Peyer's patch (tissue), 4 donors: Measurements from ENCODE around the gene ROR1. TPM values are rescaled to one million over a fixed set of nuclear protein-coding genes. Genes with fewer than 3 reads are reported as not detected.

ENCODE experiments used
- DNase-seq, 3 donors: peaks; one replicate each; pipeline ENCODE4 v3.0.0-alpha.2; 2017 to 2019
- H3K27ac ChIP-seq, 4 donors: fragments of 200-600 bp; sonication (generic); one replicate each; pipeline ENCODE4 v1.5.1; 2016 to 2019
- H3K27me3 ChIP-seq, 2 donors: fragments of 200-600 bp; sonication (generic); one replicate each; pipeline ENCODE4 v1.5.1; 2019
- H3K36me3 ChIP-seq, 3 donors: fragments of 200-600 bp; sonication (generic); one replicate each; pipeline ENCODE4 v1.5.1; 2016 to 2019
- H3K4me1 ChIP-seq, 4 donors: fragments of 200-600 bp; sonication (generic); one replicate each; pipeline ENCODE4 v1.5.1; 2016 to 2019
- H3K4me3 ChIP-seq, 4 donors: fragments of 200-600 bp; sonication (generic); 1 replicate in 3 of 4; 2 replicates in 1 of 4; pipeline ENCODE4 v1.5.1; 2016 to 2019; ENCODE audit warnings: mild to moderate bottlenecking in 1 of 4
- H3K9me3 ChIP-seq, 4 donors: fragments of 200-600 bp; sonication (generic); one replicate each; pipeline ENCODE4 v1.5.1; 2016 to 2019; ENCODE audit warnings: mild to moderate bottlenecking in 1 of 4
- POLR2A ChIP-seq, 2 donors: fragments of 450-650 bp; IDR thresholded peaks; one replicate each; pipeline ENCODE4 v1.5.1; 2017; ENCODE audit warnings: antibody characterized with exemption in 2 of 2, mild to moderate bottlenecking in 2 of 2, moderate library complexity in 2 of 2
- total RNA-seq, 4 donors: library from RNA; depleted of rRNA; stranded (reverse); fragments of >200 nt; gene quantifications; one replicate each; pipeline ENCODE4 v1.1.0, GENCODE V29; 2016
- TF ChIP-seq, protein P1 (sequence below), 6 experiments: fragments of 450-650 bp in 4 of 6; fragments of 200-600 bp in 2 of 6; sonication (generic) in 1 of 6; IDR thresholded peaks; one replicate each; pipeline ENCODE4 v1.5.1; 2017 to 2019; ENCODE audit warnings: antibody characterized with exemption in 6 of 6, mild to moderate bottlenecking in 3 of 6, moderate library complexity in 1 of 6

The ROR1 gene
- total RNA-seq, 4 donors from 2014 or later = 1.2 to 7.4 (median 4.7) TPM

DNA sequence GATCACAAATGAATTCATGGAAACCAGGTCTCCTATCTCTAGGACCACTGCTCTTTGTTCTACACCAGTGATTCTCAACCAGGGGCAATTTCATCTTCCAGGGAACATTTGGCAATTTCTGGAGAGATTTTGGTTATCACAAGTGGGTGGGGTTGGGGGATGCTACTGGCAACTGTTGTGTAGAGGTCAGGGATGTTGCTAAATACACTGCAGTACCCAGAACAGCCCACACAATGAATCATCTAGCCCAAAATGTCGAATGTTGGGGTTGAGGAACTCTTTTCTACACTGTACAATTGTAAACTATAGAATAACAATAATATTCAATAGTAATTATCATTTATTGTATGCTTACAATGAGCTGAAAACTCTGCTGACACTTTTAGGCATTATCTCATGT, 373.9 kb downstream of the ROR1 start:
- Histone ChIP-seq H3K36me3 (no peaks in the 10 kb centered on the region), H3K4me3 (no peak overlapping the region), H3K27ac (no peak overlapping the region), H3K27me3 (no peaks in the 10 kb centered on the region), H3K4me1 (no peaks in the 10 kb centered on the region), H3K9me3 (no peaks in the 10 kb centered on the region)
- DNase-seq = no peak
- no peak for TF ChIP-seq POLR2A (IDR thresholded peaks at IDR 0.05)
- TF ChIP-seq, protein P1, sequence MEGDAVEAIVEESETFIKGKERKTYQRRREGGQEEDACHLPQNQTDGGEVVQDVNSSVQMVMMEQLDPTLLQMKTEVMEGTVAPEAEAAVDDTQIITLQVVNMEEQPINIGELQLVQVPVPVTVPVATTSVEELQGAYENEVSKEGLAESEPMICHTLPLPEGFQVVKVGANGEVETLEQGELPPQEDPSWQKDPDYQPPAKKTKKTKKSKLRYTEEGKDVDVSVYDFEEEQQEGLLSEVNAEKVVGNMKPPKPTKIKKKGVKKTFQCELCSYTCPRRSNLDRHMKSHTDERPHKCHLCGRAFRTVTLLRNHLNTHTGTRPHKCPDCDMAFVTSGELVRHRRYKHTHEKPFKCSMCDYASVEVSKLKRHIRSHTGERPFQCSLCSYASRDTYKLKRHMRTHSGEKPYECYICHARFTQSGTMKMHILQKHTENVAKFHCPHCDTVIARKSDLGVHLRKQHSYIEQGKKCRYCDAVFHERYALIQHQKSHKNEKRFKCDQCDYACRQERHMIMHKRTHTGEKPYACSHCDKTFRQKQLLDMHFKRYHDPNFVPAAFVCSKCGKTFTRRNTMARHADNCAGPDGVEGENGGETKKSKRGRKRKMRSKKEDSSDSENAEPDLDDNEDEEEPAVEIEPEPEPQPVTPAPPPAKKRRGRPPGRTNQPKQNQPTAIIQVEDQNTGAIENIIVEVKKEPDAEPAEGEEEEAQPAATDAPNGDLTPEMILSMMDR (IDR thresholded peaks at IDR 0.05) = no peak

DNA sequence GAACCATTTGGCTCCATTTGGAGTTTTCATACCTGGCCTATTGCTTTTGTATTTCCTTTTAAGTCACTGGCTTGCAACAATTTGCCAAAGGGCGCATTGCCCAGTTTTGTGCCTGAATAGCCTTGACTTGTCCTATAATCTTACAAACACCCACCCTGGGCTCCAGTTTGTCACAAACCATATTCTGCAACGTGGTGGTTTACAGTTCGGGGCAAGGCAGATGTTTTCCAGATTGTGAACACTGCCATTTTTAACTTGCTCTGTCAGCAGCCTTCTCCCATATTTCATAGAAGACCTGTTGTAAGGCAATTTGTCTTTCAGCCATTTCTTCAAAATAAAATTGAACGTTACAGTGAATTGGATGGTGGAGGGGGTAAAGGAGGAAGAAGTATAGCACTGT, 376.4 kb downstream of the ROR1 start:
- TF ChIP-seq, protein P1 (IDR thresholded peaks at IDR 0.05) = no peak
- TF ChIP-seq POLR2A (IDR thresholded peaks at IDR 0.05) = no peak

DNA sequence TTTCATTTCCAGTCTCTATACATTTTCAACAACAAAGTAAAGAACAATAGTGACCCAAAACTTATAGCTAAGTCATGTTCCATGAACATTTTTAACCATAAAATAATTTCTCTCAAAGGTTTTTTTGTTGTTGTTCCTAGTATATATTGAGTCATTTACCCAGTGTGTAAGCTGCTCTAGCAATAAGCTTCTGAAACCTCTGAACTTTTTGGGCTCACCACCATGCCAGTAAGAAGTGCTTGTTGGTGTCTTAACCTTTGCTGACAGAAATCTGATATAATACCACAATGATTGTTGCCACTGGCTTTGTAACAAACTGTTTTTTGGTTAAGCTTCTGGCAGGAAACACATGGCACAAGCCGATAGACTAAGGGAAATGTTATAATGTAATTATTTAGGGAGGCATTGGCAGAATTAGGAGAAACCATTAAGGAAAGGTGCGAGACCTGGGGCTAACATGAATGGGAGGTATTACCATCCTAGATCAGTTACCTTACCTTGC, 377.0 kb downstream of the ROR1 start:
- no peaks in the 10 kb centered on the region for H3K27me3 ChIP-seq
- no peaks in the 10 kb centered on the region for H3K9me3 ChIP-seq
- TF ChIP-seq POLR2A (IDR thresholded peaks at IDR 0.05) = no peak
- TF ChIP-seq, protein P1 (IDR thresholded peaks at IDR 0.05) = no peak
- H3K27ac ChIP-seq = no peak overlapping the region
- H3K4me3 ChIP-seq = no peak overlapping the region
- H3K4me1 ChIP-seq = no peaks in the 10 kb centered on the region
- DNase-seq = no peak
- H3K36me3 ChIP-seq = no peaks in the 10 kb centered on the region

More for the DNA sequence above, 376.4 kb downstream of the ROR1 start:
- no peaks in the 10 kb centered on the region for H3K4me1 ChIP-seq
- H3K9me3 ChIP-seq = no peaks in the 10 kb centered on the region
- H3K27me3 ChIP-seq = no peaks in the 10 kb centered on the region
- no peaks in the 10 kb centered on the region for H3K36me3 ChIP-seq
- no peak overlapping the region for H3K27ac ChIP-seq
- no peak for DNase-seq
- H3K4me3 ChIP-seq = no peak overlapping the region

DNA sequence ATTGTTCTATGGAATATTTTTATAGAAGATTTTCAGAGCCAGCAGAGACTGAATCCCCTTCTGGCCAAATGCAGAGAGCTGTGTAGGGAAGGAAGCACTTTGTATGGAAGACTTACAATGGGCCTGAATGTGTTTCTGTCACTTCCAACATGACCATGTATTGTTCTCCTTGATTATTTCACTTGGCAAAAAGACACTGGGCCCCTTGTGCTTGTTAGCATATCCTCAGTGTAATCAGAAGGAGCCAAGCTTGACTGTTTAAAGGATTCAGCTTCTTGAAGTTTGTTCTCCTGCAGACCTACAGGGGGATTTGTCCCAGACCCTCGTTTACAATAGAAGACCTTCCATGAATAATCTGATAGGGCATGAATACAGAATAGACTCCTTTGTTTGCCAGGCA, 381.5 kb downstream of the ROR1 start:
- no peaks in the 10 kb centered on the region for H3K4me1 ChIP-seq
- no peak overlapping the region for H3K27ac ChIP-seq
- no peaks in the 10 kb centered on the region for H3K27me3 ChIP-seq
- H3K4me3 ChIP-seq = no peak overlapping the region
- no peak for DNase-seq
- H3K36me3 ChIP-seq = no peaks in the 10 kb centered on the region
- TF ChIP-seq, protein P1 (IDR thresholded peaks at IDR 0.05) = no peak
- no peak for TF ChIP-seq POLR2A (IDR thresholded peaks at IDR 0.05)
- no peaks in the 10 kb centered on the region for H3K9me3 ChIP-seq

DNA sequence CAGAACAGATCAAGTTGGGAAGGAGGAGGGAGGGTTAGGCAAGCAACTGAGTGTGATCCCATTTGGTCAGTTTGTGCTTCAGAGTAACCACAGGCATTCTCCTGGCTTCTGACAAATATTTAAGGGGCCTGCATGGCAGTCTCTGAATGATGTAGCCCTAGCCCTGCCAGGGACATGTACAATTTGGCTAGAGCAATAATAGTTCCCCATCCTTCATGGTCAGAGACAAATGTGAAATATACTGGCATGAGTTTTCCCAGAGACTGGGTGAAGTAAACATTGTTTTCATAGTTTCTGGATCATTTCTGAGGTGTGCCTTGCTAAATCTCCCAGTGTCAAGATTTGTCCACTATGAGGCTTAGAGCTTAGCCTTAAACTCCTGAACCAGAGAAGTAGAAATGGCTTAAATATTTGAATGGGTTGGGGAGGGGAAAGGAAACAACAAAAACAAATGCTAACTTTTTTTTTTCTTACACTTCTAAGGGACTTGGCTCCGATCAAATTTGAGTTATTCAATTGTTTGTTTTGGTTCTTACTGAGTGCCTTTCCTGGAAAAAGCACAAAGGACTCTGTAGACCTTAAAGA, 387.6 kb downstream of the ROR1 start:
- no peak for DNase-seq
- no peaks in the 10 kb centered on the region for H3K27me3 ChIP-seq
- H3K27ac ChIP-seq = no peak overlapping the region
- H3K36me3 ChIP-seq = no peaks in the 10 kb centered on the region
- no peak for TF ChIP-seq POLR2A (IDR thresholded peaks at IDR 0.05)
- TF ChIP-seq, protein P1 (IDR thresholded peaks at IDR 0.05) = no peak
- H3K9me3 ChIP-seq = no peaks in the 10 kb centered on the region
- H3K4me1 ChIP-seq = no peaks in the 10 kb centered on the region
- H3K4me3 ChIP-seq = no peak overlapping the region
